Posterior vena cava (tissue), 2 donors: Measurements from ENCODE around the gene PTPDC1. TPM values are rescaled to one million over a fixed set of nuclear protein-coding genes. Genes with fewer than 3 reads are reported as not detected.

ENCODE experiments used
- DNase-seq: peaks from one replicate; pipeline ENCODE4 v3.0.0-alpha.2; 2020; ENCODE audit warnings: low spot score
- intact Hi-C, 2 donors: fragments of 100-400 bp; cut with DNase I; formaldehyde crosslinking; loops; one replicate each; pipeline versions ENCODE4 v1.14.1 to v1.14.2; 2022 to 2023
- total RNA-seq, 2 donors: library from RNA; stranded (reverse); fragmentation: NEBNext Ultra II Directional; extraction: Animal tissue kit (Norgen Biotek cat#: 25700); gene quantifications; one replicate each; pipeline ENCODE4 v1.2.1, GENCODE V29; 2021
- donor health status: DM: yes; HTN: yes; CAD: no.
- donor health status: DM: yes; HTN: yes; CAD: no.

PTPDC1 gene
- total RNA-seq, 2 donors from 2014 or later: 11.6 to 13.7 TPM

- intact Hi-C loops: no loop called here
- DNase-seq: peak; percentile 95
Observed at GRCh38 chr9:94139672-94140417, 55.6 kb downstream of the PTPDC1 start.

- no peak for DNase-seq
- intact Hi-C loops: no loop called here
Observed at GRCh38 chr9:94140418-94140780, 56.1 kb downstream of the PTPDC1 start.

- DNase-seq: no peak
- intact Hi-C loops: no loop called here
Observed at GRCh38 chr9:94140791-94141790, 56.8 kb downstream of the PTPDC1 start.

GRCh38 chr9:94142353-94142752 lies 58.1 kb downstream of the PTPDC1 start:
- intact Hi-C loops: no loop called here
- no peak for DNase-seq

GRCh38 chr9:94144394-94144793 lies 60.1 kb downstream of the PTPDC1 start:
- intact Hi-C loops: no loop called here
- no peak for DNase-seq

- intact Hi-C loops: no loop called here
- DNase-seq: no peak
Observed at GRCh38 chr9:94145640-94146039, 61.4 kb downstream of the PTPDC1 start.

- intact Hi-C loops: no loop called here
- DNase-seq: no peak
Observed at GRCh38 chr9:94147776-94148175, 63.5 kb downstream of the PTPDC1 start.

GRCh38 chr9:94148419-94148818 lies 64.2 kb downstream of the PTPDC1 start:
- no peak for DNase-seq

GRCh38 chr9:94149696-94150095 lies 65.4 kb downstream of the PTPDC1 start:
- intact Hi-C loops: no loop called here
- DNase-seq: no peak

More at GRCh38 chr9:94148419-94148818, 64.2 kb downstream of the PTPDC1 start:
- intact Hi-C loops: no loop called here

- intact Hi-C loops: no loop called here
- no peak for DNase-seq
Observed at GRCh38 chr9:94150279-94150828, 66.1 kb downstream of the PTPDC1 start.

GRCh38 chr9:94150890-94151650 lies 66.8 kb downstream of the PTPDC1 start:
- intact Hi-C loops: no loop called here
- no peak for DNase-seq

- DNase-seq: no peak
- intact Hi-C loops: no loop called here
Observed at GRCh38 chr9:94153905-94154304, 69.6 kb downstream of the PTPDC1 start.

GRCh38 chr9:94156348-94157049 lies 72.2 kb downstream of the PTPDC1 start:
- intact Hi-C loops: no loop called here
- DNase-seq: no peak

GRCh38 chr9:94157050-94157801 lies 73.0 kb downstream of the PTPDC1 start:
- DNase-seq: no peak
- intact Hi-C loops: no loop called here
